GM18867 (cell line): ENCODE results near the gene UBE2E2.

ENCODE experiments used
- ATAC-seq: cut with Tn5 transposase; IDR thresholded peaks from one replicate; pipeline ENCODE4 v1.9.1; 2021; ENCODE audit warnings: mild to moderate bottlenecking, moderate library complexity; ENCODE audit not compliant: unreplicated experiment

The UBE2E2 gene

DNA sequence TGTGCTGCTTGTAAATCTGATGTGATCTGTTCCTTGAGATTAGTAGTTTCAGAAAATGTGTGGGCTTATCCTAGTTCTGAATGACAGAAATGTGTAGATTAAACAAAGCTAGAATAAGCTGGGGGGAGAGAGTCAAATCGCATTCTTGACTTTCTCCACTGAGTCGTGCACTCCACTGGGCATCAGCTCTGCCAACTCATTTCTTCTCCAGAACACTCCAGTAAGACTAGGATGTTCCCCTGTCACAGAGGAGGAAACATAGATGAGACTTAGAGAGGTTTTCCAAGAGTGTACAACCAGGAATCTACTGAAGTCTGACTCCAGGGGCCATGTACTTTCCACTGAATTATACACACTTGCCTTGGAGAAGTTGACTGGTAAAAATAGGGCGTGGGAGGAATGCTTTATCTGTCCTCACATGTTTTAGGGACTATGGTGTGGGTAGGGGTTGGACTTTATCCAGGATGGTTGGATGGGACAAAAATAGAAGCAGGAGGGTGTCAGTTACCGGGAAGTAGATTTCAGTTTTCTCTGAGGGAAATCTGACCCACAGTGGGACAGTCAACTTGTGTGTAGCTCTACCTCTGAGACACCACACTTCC is 298.2 kb downstream of the UBE2E2 start:
- ATAC-seq = no peak

GRCh38 chr3:23508464-23508863 is 305.3 kb downstream of the UBE2E2 start:
- ATAC-seq = no peak

DNA sequence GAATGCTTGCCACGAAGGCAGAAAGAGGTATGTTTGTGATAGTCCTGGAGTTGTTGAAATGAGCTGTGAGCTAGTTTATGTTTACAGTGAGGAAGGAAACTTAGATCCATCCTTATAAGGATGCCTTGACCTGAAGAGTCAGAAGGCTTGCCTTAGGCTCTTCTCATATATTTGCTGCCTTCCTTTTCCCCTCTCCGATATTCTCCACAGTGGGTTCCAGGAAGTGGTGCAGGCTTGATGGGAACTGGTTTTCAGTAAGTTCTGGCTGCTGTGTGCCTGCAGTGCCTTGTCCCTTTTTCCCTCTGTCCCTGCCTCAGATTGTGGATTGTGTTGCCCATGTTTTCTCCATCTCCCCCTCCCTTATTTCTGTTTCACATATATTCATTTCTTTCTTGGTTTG is 315.3 kb downstream of the UBE2E2 start:
- ATAC-seq = no peak

DNA sequence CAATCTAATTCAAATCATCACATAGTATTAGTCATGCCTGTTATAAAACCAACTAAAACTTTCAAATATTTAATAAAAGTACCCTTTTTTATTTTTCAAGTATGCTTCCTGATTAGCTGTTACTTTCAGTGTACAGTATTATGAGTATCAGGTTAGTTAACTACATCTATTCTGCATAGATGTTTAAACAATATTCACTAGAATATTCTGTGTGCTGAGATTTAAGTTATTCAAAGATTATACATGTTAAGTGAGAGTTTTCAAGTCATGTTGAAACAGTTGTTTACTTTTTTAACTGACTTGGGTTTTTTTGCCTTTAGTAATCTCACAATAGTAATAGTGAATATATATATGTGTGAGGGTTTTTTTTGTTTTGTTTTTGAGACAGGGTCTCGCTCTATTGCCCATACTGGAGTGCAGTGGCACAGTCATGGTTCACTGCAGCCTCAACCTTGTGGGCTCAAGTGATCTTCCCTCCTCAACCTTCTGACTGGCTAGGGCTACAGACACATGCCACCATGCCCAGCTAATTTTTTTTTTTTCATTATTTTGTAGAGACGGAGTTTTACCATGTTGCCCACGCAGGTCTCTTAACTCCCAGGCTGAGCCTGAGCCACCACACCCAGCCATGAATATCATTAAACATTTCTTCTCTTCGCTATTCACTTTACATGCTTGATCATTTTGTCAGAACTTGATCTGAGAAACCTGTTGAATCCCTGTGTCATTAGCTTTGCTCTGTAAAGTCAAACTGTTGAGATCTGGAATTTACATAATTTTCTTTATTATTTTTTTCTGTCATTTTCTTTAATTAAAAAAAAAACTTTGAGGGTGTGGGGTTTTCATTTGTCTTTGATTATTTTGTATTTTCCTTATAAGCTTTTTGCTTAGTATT is 316.4 kb downstream of the UBE2E2 start:
- ATAC-seq = peak; percentile 78

- no peak for ATAC-seq
Observed at GRCh38 chr3:23527326-23527725, 324.2 kb downstream of the UBE2E2 start.

GRCh38 chr3:23533596-23533995 is 330.5 kb downstream of the UBE2E2 start:
- no peak for ATAC-seq

GRCh38 chr3:23533996-23534395 is 330.9 kb downstream of the UBE2E2 start:
- ATAC-seq = no peak

DNA sequence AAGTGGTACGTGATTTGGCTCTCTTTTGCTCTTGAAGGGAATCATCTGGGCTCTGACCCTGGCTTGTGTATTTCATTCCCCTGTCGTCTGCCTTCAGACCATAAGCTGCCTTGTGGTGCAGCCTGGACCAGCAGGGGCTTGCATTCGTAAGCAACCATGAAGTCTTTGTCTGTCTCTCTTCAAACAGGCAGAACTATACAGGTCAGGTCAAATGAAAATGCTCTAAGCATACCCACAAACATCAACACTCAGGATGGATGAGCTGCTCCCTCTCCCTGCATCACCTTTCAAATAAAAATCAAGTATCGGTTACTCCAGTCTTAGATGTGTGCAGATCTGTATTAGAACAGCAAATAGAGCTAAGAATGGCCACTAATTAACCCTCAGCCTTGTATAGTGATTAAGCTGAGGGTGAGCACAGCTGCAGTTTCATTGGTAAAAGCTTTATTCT is 334.0 kb downstream of the UBE2E2 start:
- ATAC-seq = no peak

- no peak for ATAC-seq
Observed at GRCh38 chr3:23539185-23539584, 336.1 kb downstream of the UBE2E2 start.

DNA sequence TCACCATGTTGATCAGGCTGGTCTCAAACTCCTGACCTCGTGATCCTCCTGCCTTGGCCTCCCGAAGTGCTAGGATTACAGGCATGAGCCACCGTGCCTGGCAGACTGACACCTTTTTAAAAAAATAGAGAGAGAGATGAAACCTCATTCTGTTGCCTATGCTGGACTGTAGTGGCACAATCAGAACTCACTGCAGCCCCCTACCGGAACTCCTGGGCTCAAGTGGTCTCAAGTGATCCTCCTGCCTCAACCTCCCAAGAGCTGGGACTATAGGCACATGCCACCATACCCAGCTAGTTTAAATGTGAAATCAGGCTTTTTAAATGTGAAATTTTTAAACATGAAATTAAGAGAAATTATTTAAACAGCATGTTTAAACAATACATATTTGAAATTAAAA is 337.5 kb downstream of the UBE2E2 start:
- no peak for ATAC-seq

DNA sequence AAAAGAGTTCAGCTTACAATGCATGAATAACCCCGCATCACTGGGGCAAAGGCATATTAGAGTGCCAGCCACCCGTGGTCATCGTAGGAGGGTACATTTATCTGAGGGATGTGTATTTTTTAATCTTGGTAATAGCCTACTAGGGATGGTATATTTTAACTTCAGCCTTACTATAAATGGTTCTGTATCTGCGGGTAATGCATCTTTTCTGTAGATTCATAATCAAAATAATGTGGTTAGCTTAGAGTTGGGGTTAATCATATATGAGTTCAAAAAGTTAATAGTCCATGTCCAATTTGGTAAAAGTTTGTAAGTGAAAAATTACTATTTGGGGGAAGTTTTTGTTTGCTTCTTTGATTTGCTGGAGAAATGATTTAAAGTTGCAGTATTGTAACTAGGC is 339.0 kb downstream of the UBE2E2 start:
- no peak for ATAC-seq

DNA sequence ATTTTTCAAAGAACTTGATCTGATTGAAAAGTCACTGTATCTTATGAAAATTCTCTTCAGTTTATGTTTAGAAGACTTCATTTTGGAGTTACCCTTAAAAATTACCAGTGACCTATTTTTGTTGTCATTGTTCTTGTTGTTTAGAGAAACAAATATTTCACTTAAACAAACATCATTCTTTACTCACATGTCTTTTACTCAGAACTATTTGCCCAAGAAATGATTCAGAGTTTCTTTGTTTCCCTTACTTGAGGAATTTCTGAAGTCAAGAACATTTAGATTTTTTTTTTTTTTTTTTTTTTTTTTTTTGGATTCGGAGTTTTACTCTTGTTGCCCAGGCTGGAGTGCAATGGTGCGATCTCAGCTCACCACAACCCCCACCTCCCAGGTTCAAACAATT is 343.1 kb downstream of the UBE2E2 start:
- ATAC-seq = no peak

DNA sequence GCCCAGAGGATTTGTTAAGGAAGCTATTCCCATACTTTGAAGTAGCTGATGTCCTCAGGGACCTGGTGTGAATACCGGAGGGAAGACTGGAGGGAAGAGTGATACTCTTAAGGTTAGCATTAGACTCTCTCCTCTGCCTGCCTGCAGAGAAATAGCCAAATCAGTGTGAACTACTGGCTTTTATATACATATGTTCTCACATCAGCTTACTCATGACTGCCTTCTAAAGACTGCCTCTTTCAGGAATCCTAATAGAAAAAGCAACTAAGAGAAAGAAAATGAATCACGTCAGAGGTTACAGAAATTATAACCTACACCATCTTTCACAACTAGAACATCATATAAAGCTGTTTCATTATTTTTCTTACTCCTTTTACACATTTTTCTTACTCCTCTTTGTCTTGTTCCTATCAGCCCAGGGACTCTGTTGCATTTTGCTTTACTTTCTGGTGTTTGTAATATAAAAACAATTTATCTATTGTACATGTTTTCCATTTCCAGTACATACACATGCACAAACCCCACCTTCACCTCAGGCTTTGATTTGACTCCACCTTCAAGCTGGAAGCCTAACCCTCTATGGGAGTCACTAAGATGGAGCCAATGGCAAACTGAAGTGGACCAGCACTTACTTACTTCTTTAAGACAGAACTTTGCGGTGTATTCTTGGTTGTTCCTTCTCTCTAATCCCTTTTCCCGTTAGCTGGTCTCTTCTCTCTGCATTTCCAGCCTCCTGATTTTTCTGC is 345.0 kb downstream of the UBE2E2 start:
- no peak for ATAC-seq

- ATAC-seq = no peak
Observed at GRCh38 chr3:23548706-23549105, 345.6 kb downstream of the UBE2E2 start.

GRCh38 chr3:23549148-23549910 is 346.2 kb downstream of the UBE2E2 start:
- no peak for ATAC-seq

GRCh38 chr3:23550402-23550801 is 347.3 kb downstream of the UBE2E2 start:
- ATAC-seq = peak; percentile 86

DNA sequence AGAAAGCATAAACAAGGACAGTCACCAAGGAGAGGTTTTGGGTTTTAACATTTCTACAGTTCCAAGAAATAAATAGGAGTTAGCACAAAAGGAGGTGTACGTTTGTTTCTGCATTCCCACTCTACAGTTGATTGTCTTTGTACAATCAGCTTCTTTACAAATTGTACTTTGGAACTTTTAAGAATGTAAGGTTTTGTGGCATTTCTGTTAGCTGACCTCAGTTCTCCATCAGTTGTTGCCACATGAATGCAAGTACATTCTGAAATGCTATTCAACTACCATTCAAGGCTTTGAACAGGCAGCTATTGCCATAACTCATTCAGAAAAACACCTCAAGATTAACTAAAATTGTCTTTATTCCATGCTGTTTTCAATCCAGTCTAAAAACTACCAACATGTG is 349.4 kb downstream of the UBE2E2 start:
- no peak for ATAC-seq

- ATAC-seq = no peak
Observed at GRCh38 chr3:23553353-23553752, 350.2 kb downstream of the UBE2E2 start.

DNA sequence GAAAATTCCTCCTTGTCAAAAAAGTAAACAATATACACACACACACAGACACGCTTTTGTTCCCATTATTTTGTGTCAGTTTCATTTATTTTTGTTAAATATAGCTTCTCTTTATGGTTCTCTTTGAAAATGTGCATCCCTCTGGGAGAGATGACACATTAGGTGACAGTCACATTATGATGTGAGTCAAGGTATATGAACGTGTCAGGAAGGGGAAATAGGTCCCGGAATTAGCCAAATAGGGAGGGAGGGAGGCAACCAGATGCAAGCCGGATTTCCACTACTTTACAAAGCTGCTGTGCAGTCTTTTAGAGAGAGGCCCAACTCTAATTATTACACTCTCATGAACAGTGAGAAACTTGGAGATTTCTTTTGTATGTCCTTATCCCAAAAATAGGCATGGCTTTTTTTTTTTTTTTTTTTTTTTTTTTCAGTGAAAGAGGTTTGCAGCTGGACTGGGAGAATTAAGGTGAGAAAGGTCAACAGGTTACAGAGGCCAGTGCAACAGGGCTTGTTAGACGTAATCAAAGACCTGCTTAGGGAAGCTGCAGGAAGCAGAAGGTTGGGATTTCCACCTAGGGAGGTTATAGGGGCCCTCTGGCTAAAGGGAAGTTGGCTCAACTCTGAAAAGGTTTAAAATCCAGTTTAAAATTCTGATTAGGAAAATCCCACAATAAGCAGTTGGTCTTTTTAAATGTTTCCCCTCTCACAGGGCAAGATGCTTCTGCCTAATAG is 362.1 kb downstream of the UBE2E2 start:
- no peak for ATAC-seq

GRCh38 chr3:23566499-23566898 is 363.4 kb downstream of the UBE2E2 start:
- no peak for ATAC-seq
